Myocyte (in vitro differentiated cells): ENCODE results near the gene SLX1A. TPM values are rescaled to one million over a fixed set of nuclear protein-coding genes. Genes with fewer than 3 reads are reported as not detected.
"Not testable (repeated sequence)": the region's sequence is repeated elsewhere in the genome, so short reads cannot be mapped to it uniquely, and the experiment has no call there.

Experiments
- DNase-seq: peaks from one replicate; pipeline ENCODE4 v3.0.0-alpha.2; 2012; ENCODE audit warnings: low read depth
- polyA plus RNA-seq: library from polyadenylated mRNA; unstranded; fragments of >200 nt; gene quantifications from one replicate; pipeline ENCODE4 v1.2.1, GENCODE V29; 2012; ENCODE audit warnings: missing spikeins
- total RNA-seq: library from RNA; depleted of rRNA; stranded (reverse); fragments of >200 nt; gene quantifications from 2 replicates; pipeline ENCODE4 v1.2.3, GENCODE V29; 2014

Gene SLX1A
- total RNA-seq = 12.7 and 26.6 TPM in 2 replicates
- 23.7 TPM for polyA plus RNA-seq

- DNase-seq = not testable (repeated sequence)
Measured at GRCh38 chr16:30193615-30194014, at the start of gene SLX1A, which contains the start of gene BOLA2B. SLX1A (plus strand) TSS chr16:30193875; CDS start chr16:30194085, 210 bp downstream. BOLA2B (minus strand) TSS chr16:30193666; CDS start chr16:30193595, 71 bp downstream.

- no peak for DNase-seq
Measured at GRCh38 chr16:30144017-30144416, 49.7 kb upstream of the SLX1A start.

GRCh38 chr16:30144917-30145316, 48.8 kb upstream of the SLX1A start:
- no peak for DNase-seq

- DNase-seq = no peak
Measured at GRCh38 chr16:30145657-30146056, 48.0 kb upstream of the SLX1A start.

- DNase-seq = no peak
Measured at GRCh38 chr16:30147843-30148510, 45.7 kb upstream of the SLX1A start.

- DNase-seq = no peak
Measured at GRCh38 chr16:30149250-30149930, 44.3 kb upstream of the SLX1A start.

GRCh38 chr16:30151091-30151490, 42.6 kb upstream of the SLX1A start:
- no peak for DNase-seq

- DNase-seq = no peak
Measured at GRCh38 chr16:30152517-30152916, 41.2 kb upstream of the SLX1A start.

- no peak for DNase-seq
Measured at GRCh38 chr16:30155188-30155587, 38.5 kb upstream of the SLX1A start.

- no peak for DNase-seq
Measured at GRCh38 chr16:30157214-30157613, 36.5 kb upstream of the SLX1A start.

GRCh38 chr16:30163538-30163937, 30.1 kb upstream of the SLX1A start:
- no peak for DNase-seq

- DNase-seq = no peak
Measured at GRCh38 chr16:30166202-30166902, 27.3 kb upstream of the SLX1A start.

GRCh38 chr16:30168746-30169145, 24.9 kb upstream of the SLX1A start:
- not testable (repeated sequence) for DNase-seq

- DNase-seq = not testable (repeated sequence)
Measured at GRCh38 chr16:30169416-30169815, 24.3 kb upstream of the SLX1A start.

- DNase-seq = not testable (repeated sequence)
Measured at GRCh38 chr16:30170145-30170544, 23.5 kb upstream of the SLX1A start.

GRCh38 chr16:30173054-30173453, 20.6 kb upstream of the SLX1A start:
- no peak for DNase-seq

GRCh38 chr16:30176876-30177275, 16.8 kb upstream of the SLX1A start:
- DNase-seq = not testable (repeated sequence)

- DNase-seq = no peak
Measured at GRCh38 chr16:30179195-30179594, 14.5 kb upstream of the SLX1A start.

GRCh38 chr16:30179931-30180330, 13.7 kb upstream of the SLX1A start:
- no peak for DNase-seq

GRCh38 chr16:30180741-30181140, 12.9 kb upstream of the SLX1A start:
- no peak for DNase-seq

- DNase-seq = peak; percentile 74
Measured at GRCh38 chr16:30183233-30184095, 10.2 kb upstream of the SLX1A start, which contains the start of gene CORO1A. CORO1A (plus strand) TSS chr16:30183602; CDS start chr16:30185210, 1,608 bp downstream.
